ENCODE results near the gene ADGRE3.
A peak's percentile ranks its signal among the peaks of the same experiment; 100 is the strongest.
"Not testable (repeated sequence)": the region's sequence is repeated elsewhere in the genome, so short reads cannot be mapped to it uniquely, and the experiment has no call there.

The ADGRE3 gene

GRCh38 chr19:14603990-14604387 lies 70.7 kb downstream of the ADGRE3 start:
- no peak for DNase-seq (ENCODE audit: low read depth in 3 of 3, low spot score in 1 of 3)

DNA sequence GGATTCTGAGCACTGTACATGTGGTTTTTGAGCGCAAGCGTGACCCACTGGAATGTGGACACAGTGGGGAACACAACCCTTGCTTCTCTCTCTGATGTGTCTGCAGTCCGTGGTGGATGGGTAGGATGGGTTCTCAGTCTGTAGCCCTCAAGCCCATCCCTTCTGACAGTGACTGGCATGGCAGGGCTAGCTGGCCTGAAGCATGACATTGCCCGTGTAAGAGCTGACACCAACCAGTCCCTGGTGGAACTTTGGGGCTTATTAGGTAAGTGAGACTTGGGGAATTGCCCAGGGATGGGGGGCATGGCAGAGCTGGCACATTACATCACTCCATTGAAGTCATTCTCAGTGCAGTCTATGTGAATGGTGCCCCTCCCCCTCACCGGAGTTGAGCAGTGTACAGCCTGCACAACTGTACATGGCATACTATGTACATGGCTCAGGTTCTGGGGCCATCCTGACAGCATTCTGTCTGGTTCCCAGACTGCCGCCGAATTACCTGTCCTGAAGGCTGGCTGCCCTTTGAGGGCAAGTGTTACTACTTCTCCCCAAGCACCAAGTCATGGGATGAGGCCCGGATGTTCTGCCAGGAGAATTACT lies 75.0 kb downstream of the ADGRE3 start:
- DNase-seq (ENCODE audit: low read depth in 3 of 3, low spot score in 1 of 3), result no peak

- no peak for DNase-seq (ENCODE audit: low read depth in 3 of 3, low spot score in 1 of 3)
Measured at GRCh38 chr19:14595558-14595957, 79.1 kb downstream of the ADGRE3 start.

GRCh38 chr19:14589433-14589832 lies 85.2 kb downstream of the ADGRE3 start:
- not testable (repeated sequence) for DNase-seq (ENCODE audit: low read depth in 3 of 3, low spot score in 1 of 3)

DNA sequence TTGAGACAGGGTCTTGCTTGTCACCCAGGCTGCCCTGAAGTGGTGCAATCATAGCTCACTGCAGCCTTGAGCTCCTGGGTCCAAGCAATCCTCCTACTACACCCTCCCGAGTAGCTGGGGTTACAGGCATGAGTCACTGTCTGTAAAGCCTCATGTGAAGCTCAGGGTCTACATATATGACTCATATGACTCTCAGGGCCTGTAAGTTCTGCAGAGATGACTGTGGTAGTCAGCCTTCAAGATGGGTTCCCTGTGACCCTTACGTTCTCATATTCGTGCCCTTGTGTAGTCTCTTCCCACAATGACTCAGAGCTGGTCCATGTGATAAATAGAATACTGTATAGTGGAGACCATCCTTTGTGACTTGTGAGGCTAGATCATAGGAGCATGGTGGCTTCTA lies 89.5 kb downstream of the ADGRE3 start:
- DNase-seq (ENCODE audit: low read depth in 3 of 3, low spot score in 1 of 3), result not testable (repeated sequence)

DNA sequence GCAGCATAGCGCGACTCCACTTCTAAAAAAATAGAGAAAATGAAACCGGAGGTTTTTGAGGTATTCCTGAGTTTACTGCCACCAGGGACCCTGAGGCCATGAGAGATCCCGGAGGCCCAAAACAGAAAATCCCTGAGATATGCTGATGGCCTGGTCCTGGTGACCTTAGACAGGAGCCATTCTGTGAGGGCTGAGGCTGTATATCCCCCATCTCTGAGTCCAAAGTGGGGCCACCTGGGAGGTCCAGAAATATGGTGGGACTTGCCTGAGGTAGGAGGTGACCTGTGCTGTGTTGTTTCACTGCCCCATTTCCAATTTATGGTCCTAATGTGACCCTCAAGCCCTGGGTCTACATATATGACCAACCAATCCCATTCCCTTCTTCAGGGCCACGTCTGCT lies 90.3 kb downstream of the ADGRE3 start:
- not testable (repeated sequence) for DNase-seq (ENCODE audit: low read depth in 3 of 3, low spot score in 1 of 3)

DNA sequence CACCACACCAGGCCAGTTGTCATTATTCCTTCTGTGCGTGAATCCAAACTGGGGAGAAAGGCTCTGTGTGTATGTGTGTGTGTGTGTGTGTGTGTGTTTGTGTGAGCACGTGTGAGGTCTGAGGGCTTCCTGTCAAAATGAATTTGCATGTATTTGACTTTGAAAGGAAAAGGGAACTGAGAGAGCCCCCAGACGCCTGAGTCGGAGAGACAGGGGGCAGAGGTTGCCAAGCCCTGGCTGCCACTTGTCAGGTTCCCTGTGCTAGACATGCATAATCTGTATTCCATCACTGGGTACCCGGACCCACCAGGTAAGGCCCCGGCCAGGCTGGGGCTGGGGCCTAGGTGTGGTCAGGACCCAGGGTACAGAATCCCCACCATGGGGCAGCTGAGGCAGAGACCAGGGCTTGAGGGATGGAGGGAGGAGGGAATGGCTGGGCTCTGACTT lies 91.7 kb downstream of the ADGRE3 start, which contains the start of gene CLEC17A:
Gene CLEC17A, plus strand, starts transcription at position 191 of the 447 bp plus-strand sequence. Its CDS starts 77 bp downstream, at position 268.
- DNase-seq (ENCODE audit: low read depth in 3 of 3, low spot score in 1 of 3), result no peak

DNA sequence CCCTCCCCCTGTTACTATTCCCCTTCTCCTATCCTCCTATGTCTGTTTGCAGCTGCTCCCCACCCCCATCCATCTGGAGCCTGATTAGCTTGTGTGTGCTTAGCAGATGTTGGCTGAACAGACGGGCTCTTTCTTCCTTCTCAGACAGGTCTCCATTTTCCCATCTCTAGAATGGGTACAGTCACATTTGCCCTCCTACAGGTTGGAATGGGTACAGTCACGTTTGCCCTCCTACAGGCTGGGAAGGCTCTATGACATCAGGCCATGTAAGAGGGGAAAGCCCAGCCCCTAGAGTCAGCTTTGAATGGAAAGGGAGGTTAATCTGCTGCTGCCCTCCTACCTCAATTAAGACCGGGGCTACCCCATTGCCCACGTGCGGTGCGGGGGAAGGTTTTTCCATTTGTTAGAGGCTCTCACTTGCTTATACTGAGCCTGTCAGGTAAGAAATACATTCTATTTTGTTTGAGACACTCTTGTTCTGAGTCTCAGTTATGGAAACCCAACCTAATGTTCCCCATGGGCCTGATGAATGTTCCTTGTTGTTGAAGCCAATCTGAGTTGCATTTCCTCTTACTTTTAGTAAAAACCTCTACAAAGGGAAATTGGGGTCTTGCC lies 93.9 kb downstream of the ADGRE3 start:
- peak in 1 of 3 donors; percentile 36 for DNase-seq (ENCODE audit: low read depth in 3 of 3, low spot score in 1 of 3)

DNA sequence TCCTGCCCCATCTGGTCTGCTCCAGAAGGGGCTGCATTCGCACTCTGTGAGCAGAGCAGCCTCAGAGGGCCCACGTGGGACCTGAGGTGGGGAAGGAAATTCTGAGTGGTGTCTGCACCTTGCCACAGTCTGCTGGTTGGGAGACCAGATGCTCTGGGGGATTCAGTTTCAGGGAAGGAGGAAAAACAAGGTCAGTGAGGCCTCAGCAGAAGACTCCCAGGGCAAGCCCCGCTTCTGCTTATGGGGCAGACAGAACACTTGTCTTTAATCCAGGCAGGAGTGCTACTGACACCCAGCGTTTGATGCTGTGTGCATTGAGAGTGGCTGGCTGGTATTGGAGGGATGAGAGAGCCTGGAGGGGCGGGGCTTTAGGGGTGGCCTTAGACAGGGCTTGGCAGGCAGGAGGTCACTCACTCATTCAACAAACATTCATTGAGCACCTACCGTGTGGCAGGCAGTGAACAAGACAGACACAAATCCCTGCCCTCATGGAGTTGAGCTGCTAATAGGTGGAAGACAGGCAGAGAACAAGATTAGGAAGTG lies 96.7 kb downstream of the ADGRE3 start:
- DNase-seq (ENCODE audit: low read depth in 3 of 3, low spot score in 1 of 3), result no peak

DNA sequence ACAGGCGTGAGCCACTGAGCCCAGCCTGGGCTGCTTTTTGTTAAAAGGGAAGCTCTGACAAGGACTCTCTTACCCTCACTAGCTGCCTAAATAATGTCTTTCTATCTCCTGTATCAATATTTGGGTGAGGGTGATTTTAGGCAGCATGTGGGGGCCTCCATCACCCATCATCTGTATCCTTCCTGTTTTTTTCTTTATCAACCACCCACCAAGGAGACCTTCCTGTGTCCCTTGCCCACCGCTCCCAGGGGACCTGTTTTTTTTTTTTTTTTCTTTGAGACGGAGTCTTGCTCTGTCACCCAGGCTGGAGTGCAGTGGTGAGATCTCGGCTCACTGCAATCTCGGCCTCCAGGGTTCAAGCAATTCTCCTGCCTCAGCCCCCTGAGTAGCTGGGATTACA lies 97.4 kb downstream of the ADGRE3 start:
- no peak for DNase-seq (ENCODE audit: low read depth in 3 of 3, low spot score in 1 of 3)

GRCh38 chr19:14576363-14576762 lies 98.3 kb downstream of the ADGRE3 start:
- no peak for DNase-seq (ENCODE audit: low read depth in 3 of 3, low spot score in 1 of 3)

DNA sequence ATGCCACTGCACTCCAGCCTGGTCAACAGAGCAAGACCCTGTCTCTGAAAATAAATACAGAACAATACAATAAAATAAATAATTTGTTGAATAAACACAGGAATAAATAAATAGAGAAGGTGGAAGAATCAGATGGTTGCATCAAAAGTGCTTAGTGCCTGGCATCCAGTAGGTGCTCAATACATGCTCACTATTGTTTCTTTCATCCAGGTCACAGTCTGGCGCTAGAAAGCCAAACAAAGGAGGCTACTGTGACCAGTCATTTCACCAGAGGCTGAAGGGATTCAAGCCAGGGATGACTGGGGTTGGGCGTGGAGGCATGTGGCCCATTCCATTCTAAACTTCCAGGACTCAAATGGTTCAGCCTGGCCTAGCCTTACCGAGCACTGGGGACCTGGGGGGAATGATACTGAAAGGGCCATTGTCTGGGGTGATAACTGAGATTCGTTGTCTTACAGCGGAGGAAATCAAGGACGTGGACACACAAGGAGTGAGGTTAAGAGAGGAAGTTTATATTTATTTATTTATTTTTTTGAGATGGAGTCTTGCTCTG lies 99.1 kb downstream of the ADGRE3 start:
- no peak for DNase-seq (ENCODE audit: low read depth in 3 of 3, low spot score in 1 of 3)

GRCh38 chr19:14571695-14572490 lies 102.8 kb downstream of the ADGRE3 start, which contains the start of gene NDUFB7:
Gene NDUFB7, minus strand, starts transcription at chr19:14572066. Its CDS starts 66 bp downstream, at chr19:14572000.
- DNase-seq (ENCODE audit: low read depth in 3 of 3, low spot score in 1 of 3), result peak; percentile 75 to 80 (median 79)

DNA sequence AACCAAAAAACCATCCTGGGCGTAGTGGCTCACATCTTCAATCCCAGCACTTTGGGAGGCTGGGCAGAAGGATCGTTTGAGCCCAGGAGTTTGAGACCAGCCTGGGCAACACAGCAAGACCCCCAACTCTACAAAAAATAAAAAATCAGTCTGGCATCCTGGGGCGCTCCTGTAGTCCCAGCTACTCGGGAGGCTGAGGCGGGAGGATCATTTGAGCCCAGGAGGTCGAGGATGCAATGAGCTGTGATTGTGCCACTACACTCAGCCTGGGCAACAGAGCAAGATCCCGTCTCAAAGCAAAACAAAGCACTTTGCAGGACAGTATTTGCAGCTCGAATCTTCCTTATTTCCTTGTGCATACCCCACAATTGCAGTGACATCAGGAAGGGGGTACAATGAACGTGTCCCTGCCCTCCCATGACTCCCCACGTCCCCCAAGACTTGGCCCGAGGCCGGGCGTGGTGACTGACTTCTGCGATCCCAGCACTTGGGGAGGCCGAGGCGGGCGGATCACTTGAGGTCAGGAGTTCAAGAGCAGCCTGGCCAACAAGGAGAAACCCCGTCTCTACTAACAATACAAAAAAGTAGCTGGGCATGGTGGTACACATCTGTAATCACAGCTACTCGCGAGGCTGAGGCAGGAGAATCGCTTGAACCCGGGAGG lies 103.6 kb downstream of the ADGRE3 start:
- DNase-seq (ENCODE audit: low read depth in 3 of 3, low spot score in 1 of 3), result no peak
